HEK293 (cell line): Measurements from ENCODE around the gene SF3B4.
A peak's percentile ranks its signal among the peaks of the same experiment; 100 is the strongest.

Experiments used
- BCL6B ChIP-seq: fragments of 450-650 bp; formaldehyde crosslinking; IDR thresholded peaks from 2 replicates; pipeline ENCODE4 v1.5.1; 2017; ENCODE audit warnings: missing biosample characterization, missing genetic modification characterization
- GLIS2 ChIP-seq: fragments of 450-650 bp; formaldehyde crosslinking; IDR thresholded peaks from 2 replicates; pipeline ENCODE4 v1.5.1; 2016; ENCODE audit warnings: missing biosample characterization, missing genetic modification characterization
- HOXC10 ChIP-seq: sonication (generic); formaldehyde crosslinking; IDR thresholded peaks from 2 replicates; pipeline ENCODE4 v1.8.1; 2023; ENCODE audit warnings: mild to moderate bottlenecking, missing genetic modification reagents
- PATZ1 ChIP-seq: fragments of 450-650 bp; formaldehyde crosslinking; IDR thresholded peaks from 2 replicates; pipeline ENCODE4 v1.5.1; 2016; ENCODE audit warnings: missing biosample characterization, missing genetic modification characterization
- PRDM6 ChIP-seq: fragments of 450-650 bp; formaldehyde crosslinking; IDR thresholded peaks from 2 replicates; pipeline ENCODE4 v1.5.1; 2017; ENCODE audit warnings: missing biosample characterization, missing genetic modification characterization
- ZBTB48 ChIP-seq: fragments of 450-650 bp; formaldehyde crosslinking; IDR thresholded peaks from 2 replicates; pipeline ENCODE4 v1.5.1; 2016; ENCODE audit warnings: missing biosample characterization, missing genetic modification characterization
- ZBTB6 ChIP-seq: fragments of 450-650 bp; formaldehyde crosslinking; IDR thresholded peaks from 2 replicates; pipeline ENCODE4 v1.5.1; 2017; ENCODE audit warnings: missing biosample characterization, missing genetic modification characterization
- ZIC2 ChIP-seq: fragments of 450-650 bp; formaldehyde crosslinking; IDR thresholded peaks from 2 replicates; pipeline ENCODE4 v1.5.1; 2016; ENCODE audit warnings: missing biosample characterization, missing genetic modification characterization
- ZNF140 ChIP-seq: fragments of 450-650 bp; formaldehyde crosslinking; IDR thresholded peaks from 2 replicates; pipeline ENCODE4 v1.5.1; 2016; ENCODE audit warnings: missing biosample characterization, missing genetic modification characterization
- ZNF2 ChIP-seq: fragments of 450-650 bp; formaldehyde crosslinking; IDR thresholded peaks from 2 replicates; pipeline ENCODE4 v1.5.1; 2016; ENCODE audit warnings: missing biosample characterization, missing genetic modification characterization
- ZNF26 ChIP-seq: fragments of 450-650 bp; formaldehyde crosslinking; IDR thresholded peaks from 2 replicates; pipeline ENCODE4 v1.5.1; 2016; ENCODE audit warnings: missing biosample characterization, missing genetic modification characterization
- ZNF280C ChIP-seq: fragments of 450-650 bp; formaldehyde crosslinking; IDR thresholded peaks from 2 replicates; pipeline ENCODE4 v1.5.1; 2016; ENCODE audit warnings: missing biosample characterization, missing genetic modification characterization
- ZNF280D ChIP-seq: fragments of 450-650 bp; formaldehyde crosslinking; IDR thresholded peaks from 2 replicates; pipeline ENCODE4 v1.5.1; 2016; ENCODE audit warnings: missing biosample characterization, missing genetic modification characterization
- ZNF341 ChIP-seq: fragments of 450-650 bp; formaldehyde crosslinking; IDR thresholded peaks from 2 replicates; pipeline ENCODE4; 2016; ENCODE audit warnings: low read depth, missing biosample characterization, missing genetic modification characterization
- ZNF37A ChIP-seq: fragments of 450-650 bp; IDR thresholded peaks from 2 replicates; pipeline ENCODE4 v1.5.1; 2018; ENCODE audit warnings: missing biosample characterization, missing genetic modification characterization
- ZNF488 ChIP-seq: fragments of 450-650 bp; formaldehyde crosslinking; IDR thresholded peaks from 2 replicates; pipeline ENCODE4 v1.5.1; 2016; ENCODE audit warnings: missing biosample characterization, missing genetic modification characterization
- ZNF501 ChIP-seq: fragments of 450-650 bp; formaldehyde crosslinking; IDR thresholded peaks from 2 replicates; pipeline ENCODE4 v1.5.1; 2016; ENCODE audit warnings: missing biosample characterization, missing genetic modification characterization
- ZNF549 ChIP-seq: fragments of 450-650 bp; IDR thresholded peaks from 2 replicates; pipeline ENCODE4 v1.5.1; 2018; ENCODE audit warnings: missing biosample characterization, missing genetic modification characterization, mild to moderate bottlenecking, inconsistent platforms, moderate library complexity
- ZNF624 ChIP-seq: fragments of 450-650 bp; formaldehyde crosslinking; IDR thresholded peaks from 2 replicates; pipeline ENCODE4 v1.5.1; 2017; ENCODE audit warnings: missing biosample characterization, missing genetic modification characterization
- ZNF654 ChIP-seq: fragments of 450-650 bp; formaldehyde crosslinking; IDR thresholded peaks from 2 replicates; pipeline ENCODE4 v1.5.1; 2016; ENCODE audit warnings: low read depth, missing biosample characterization, missing genetic modification characterization
- ZNF785 ChIP-seq: fragments of 450-650 bp; formaldehyde crosslinking; IDR thresholded peaks from 2 replicates; pipeline ENCODE4 v1.5.1; 2016; ENCODE audit warnings: missing biosample characterization, missing genetic modification characterization
- ZSCAN30 ChIP-seq: fragments of 450-650 bp; IDR thresholded peaks from 2 replicates; pipeline ENCODE4 v1.5.1; 2018; ENCODE audit warnings: missing biosample characterization, mild to moderate bottlenecking, missing genetic modification characterization, moderate library complexity

The SF3B4 gene

GRCh38 chr1:149899460-149900284 is 27.9 kb downstream of the SF3B4 start, which contains the start of gene BOLA1 (continued):
- TF ChIP-seq ZNF785 (no peak), ZNF549 (tag by site-specific recombination) (no peak), ZNF140 (tag by site-specific recombination) (peak; percentile 96), ZNF280D (tag by site-specific recombination) (no peak), ZSCAN30 (tag by site-specific recombination) (peak; percentile 40; the same call in 1 of the 2 replicates), ZNF488 (tag by site-specific recombination) (no peak), PRDM6 (tag by site-specific recombination) (no peak), ZNF654 (tag by site-specific recombination) (no peak), ZBTB48 (0 out of 2 replicates have a peak, but pooled peaks have one; percentile 19), HOXC10 (CRISPR knock-in tag) (no peak), GLIS2 (tag by site-specific recombination) (no peak), ZIC2 (tag by site-specific recombination) (peak; percentile 58; the same call in 1 of the 2 replicates), ZNF624 (no peak), ZNF501 (tag by site-specific recombination) (peak; percentile 72), ZNF37A (tag by site-specific recombination) (no peak), ZNF26 (no peak), BCL6B (tag by site-specific recombination) (no peak), ZNF2 (tag by site-specific recombination) (no peak; the same call in none of the 2 replicates), ZNF280C (tag by site-specific recombination) (no peak), ZNF341 (tag by site-specific recombination) (no peak), ZBTB6 (tag by site-specific recombination) (peak; percentile 71), PATZ1 (tag by site-specific recombination) (0 out of 2 replicates have a peak, but pooled peaks have one; percentile 21)
